NCI-H2171 (cell line): ENCODE measurements around the gene MKKS.
"Not testable (repeated sequence)": the region's sequence is repeated elsewhere in the genome, so short reads cannot be mapped to it uniquely, and the experiment has no call there.

Experiments
- DNase-seq: peaks from one replicate; lab custom pipeline; 2025; lab: John Stamatoyannopoulos, UW

MKKS gene

GRCh38 chr20:10448270-10449156 is 14.5 kb upstream of the MKKS start:
- peak; percentile 3 for DNase-seq

GRCh38 chr20:10447028-10447427 is 13.0 kb upstream of the MKKS start:
- DNase-seq = peak; percentile 30

- DNase-seq = no peak
Observed at GRCh38 chr20:10445758-10446157, 11.7 kb upstream of the MKKS start.

GRCh38 chr20:10443936-10444335 is 9.9 kb upstream of the MKKS start:
- no peak for DNase-seq

- no peak for DNase-seq
Observed at GRCh38 chr20:10438217-10438616, 4.2 kb upstream of the MKKS start.

GRCh38 chr20:10436053-10436699 is 2.2 kb upstream of the MKKS start:
- DNase-seq = no peak

- peak; percentile 99 for DNase-seq
Observed at GRCh38 chr20:10434832-10435812, 1.1 kb upstream of the MKKS start, which contains the start of gene SLX4IP. SLX4IP (plus strand) TSS chr20:10435305; CDS start chr20:10458205, 22,900 bp downstream.

GRCh38 chr20:10434467-10434831 is 427 bp upstream of the MKKS start:
- peak; percentile 99 for DNase-seq

- DNase-seq = no peak
Observed at GRCh38 chr20:10433014-10433622, 904 bp downstream of the MKKS start.

GRCh38 chr20:10432079-10432478 is 1.9 kb downstream of the MKKS start:
- no peak for DNase-seq

GRCh38 chr20:10430704-10431103 is 3.3 kb downstream of the MKKS start:
- no peak for DNase-seq

- DNase-seq = no peak
Observed at GRCh38 chr20:10430000-10430466, 4.0 kb downstream of the MKKS start.

- no peak for DNase-seq
Observed at GRCh38 chr20:10429443-10429981, 4.5 kb downstream of the MKKS start.

- DNase-seq = no peak
Observed at GRCh38 chr20:10428008-10428407, 6.0 kb downstream of the MKKS start.

- DNase-seq = peak; percentile 68
Observed at GRCh38 chr20:10427060-10427692, 6.8 kb downstream of the MKKS start.

GRCh38 chr20:10423735-10424134 is 10.3 kb downstream of the MKKS start:
- no peak for DNase-seq

- DNase-seq = no peak
Observed at GRCh38 chr20:10419550-10420133, 14.4 kb downstream of the MKKS start.

GRCh38 chr20:10417218-10417617 is 16.8 kb downstream of the MKKS start:
- not testable (repeated sequence) for DNase-seq

- no peak for DNase-seq
Observed at GRCh38 chr20:10415013-10415650, 18.9 kb downstream of the MKKS start.
